Activated CD4-positive, alpha-beta T cell treated with anti-CD3 and anti-CD28 coated beads, Interleukin-2, amount 50 U/mL, for 1 hour (primary cell): ENCODE results near the gene SNHG17.
"Not testable (repeated sequence)": the region's sequence is repeated elsewhere in the genome, so short reads cannot be mapped to it uniquely, and the experiment has no call there.

Experiments used
- DNase-seq: peaks from one replicate; pipeline ENCODE4 v3.0.0-alpha.2; 2020

SNHG17 gene

GRCh38 chr20:38418509-38419204, 16.5 kb downstream of the SNHG17 start:
- no peak for DNase-seq

DNA sequence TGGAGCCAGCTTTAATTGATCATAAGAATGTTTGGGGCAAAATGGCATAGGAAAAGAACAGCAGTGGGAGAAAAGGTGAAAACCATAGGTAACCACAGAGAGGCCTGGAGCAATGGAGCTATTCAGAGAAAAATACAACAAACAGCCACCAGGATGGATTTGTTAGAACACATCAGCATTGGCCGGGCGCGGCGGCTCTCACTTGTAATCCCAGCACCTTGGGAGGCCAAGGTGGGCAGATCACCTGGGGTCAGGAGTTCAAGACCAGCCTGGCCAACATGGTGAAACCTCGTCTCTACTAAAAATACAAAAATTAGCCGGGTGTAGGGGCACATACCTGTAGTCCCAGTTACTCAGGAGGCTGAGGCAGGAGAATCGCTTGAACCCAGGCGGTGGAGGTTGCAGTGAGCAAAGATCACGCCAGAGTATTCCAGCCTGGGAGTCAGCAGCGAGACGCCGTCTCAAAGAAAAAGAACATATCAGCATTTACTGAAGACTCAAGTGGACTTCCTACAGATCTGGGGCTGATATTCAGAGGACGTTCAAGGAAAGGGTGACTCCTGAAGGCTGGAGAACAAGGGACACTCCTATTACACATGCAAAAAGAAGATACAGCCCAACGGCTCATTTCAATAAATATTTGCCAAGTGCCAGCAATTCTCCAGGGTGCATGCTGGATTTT, 20.2 kb downstream of the SNHG17 start:
- no peak for DNase-seq

GRCh38 chr20:38412877-38413577, 22.1 kb downstream of the SNHG17 start:
- no peak for DNase-seq

DNA sequence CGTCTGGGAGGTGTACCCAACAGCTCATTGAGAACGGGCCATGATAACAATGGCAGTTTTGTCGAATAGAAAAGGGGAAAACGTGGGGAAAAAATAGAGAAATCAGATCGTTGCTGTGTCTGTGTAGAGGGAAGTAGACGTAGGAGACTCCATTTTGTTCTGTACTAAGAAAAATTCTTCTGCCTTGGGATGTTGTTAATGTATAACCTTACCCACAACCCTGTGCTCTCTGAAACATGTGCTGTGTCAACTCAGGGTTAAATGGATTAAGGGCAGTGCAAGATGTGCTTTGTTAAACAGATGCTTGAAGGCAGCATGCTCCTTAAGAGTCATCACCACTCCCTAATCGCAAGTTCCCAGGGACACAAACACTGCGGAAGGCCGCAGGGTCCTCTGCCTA, 27.3 kb downstream of the SNHG17 start:
- not testable (repeated sequence) for DNase-seq

GRCh38 chr20:38407321-38407720, 27.8 kb downstream of the SNHG17 start:
- no peak for DNase-seq

DNA sequence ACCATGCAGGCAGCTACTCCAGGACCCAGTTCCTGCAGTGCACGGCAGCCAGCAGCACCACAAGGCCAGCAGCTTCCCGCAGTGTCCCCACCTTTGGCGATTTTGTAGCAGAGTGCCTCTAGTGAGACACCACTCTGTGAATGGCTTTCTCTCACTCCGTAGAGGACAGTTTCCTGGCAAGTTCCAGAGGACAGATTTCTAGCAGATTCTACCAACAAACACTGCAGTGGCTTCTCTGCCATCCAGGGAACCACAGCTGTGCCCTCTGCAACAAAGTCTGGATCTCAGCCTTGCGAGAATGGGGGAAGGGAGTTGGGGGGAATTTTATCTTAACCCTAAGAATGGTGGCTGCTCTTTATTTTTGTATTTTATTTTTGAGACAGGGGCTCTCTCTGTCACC, 28.7 kb downstream of the SNHG17 start:
- no peak for DNase-seq

DNA sequence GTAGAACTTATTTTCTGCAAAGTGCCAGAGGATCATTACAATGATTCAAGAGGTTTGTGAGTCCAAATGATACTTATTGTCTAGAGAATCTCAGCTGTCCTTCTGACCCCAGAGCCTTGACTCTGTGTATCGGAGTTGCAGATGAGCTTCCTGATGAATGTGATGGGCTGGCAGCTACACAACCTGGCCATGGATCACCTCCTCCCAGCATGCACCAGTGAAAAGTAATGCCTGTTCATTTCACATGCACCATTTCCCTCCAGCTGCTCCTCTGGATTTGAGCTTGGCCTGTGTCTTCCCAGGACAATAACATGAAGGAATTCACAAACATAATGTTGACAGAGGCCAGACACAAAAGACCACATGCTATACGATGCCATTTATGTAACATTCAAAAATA, 30.0 kb downstream of the SNHG17 start:
- no peak for DNase-seq

- no peak for DNase-seq
Measured at GRCh38 chr20:38404016-38404415, 31.1 kb downstream of the SNHG17 start.

DNA sequence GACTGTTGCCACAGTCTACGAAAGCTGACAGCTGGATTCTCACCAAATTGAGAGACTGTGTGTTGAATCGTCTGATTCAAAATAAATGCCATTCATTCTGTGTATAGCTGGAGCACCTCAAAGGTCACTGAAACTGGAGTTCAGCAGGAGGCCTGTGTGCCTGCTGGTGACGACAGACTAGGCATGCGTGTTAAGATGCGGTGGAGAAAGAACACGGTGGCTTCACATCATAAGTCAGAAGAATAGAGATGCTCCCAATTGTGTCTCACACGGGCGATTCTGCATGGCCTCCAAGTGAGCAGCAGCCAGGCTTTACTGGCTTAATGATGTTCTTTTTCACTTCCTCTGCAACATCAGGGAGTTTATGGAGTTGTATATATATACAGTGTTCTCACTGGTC, 32.3 kb downstream of the SNHG17 start:
- DNase-seq: no peak

GRCh38 chr20:38402089-38402488, 33.0 kb downstream of the SNHG17 start:
- no peak for DNase-seq

DNA sequence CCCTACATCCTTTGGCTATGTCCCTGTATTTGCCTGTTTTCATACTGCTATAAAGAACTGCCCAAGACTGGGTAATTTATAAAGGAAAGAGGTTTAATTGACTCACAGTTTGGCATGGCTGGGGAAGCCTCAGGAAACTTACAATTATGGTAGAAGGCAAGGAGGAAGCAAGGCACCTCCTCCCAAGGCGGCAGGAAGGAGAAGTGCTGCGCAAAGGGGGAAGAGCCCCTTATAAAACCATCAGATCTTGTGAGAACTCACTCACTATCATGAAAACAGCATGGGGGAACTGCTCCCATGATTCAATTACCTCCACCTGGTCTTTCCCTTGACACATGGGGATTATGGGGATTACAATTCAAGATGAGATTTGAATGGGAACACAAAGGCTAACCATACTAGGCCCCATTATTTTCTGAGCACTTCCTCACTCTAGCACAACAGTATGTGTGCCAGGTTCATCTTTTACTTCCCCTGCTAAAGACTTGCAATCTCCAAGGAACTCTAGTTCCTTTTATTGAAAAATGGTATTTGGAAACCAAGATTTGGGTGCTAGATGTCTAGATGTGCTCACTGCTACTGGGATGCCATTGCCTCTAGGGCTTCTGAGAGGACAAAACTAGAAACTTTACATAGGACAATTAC, 39.3 kb downstream of the SNHG17 start:
- DNase-seq: not testable (repeated sequence)

GRCh38 chr20:38395165-38395564, 40.0 kb downstream of the SNHG17 start:
- DNase-seq: no peak

DNA sequence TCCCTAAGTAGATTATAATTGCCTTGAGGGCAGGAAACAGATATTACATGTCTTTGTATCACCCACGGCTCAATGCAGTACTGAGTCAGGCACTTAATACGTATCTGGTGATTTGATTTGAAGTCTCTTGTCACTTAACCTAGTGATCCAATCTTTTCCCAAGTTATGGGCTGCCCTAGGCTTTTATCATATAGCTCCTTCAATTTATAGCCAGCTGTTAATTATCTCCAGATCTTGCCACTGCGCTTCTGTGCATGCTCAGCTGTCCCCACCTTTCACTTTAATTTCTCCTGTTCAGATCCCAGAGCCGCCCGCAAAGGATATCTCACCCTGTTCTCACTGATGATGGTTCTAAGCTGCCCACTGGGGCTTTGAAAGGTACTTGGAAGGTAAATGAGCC, 41.9 kb downstream of the SNHG17 start:
- DNase-seq: no peak

DNA sequence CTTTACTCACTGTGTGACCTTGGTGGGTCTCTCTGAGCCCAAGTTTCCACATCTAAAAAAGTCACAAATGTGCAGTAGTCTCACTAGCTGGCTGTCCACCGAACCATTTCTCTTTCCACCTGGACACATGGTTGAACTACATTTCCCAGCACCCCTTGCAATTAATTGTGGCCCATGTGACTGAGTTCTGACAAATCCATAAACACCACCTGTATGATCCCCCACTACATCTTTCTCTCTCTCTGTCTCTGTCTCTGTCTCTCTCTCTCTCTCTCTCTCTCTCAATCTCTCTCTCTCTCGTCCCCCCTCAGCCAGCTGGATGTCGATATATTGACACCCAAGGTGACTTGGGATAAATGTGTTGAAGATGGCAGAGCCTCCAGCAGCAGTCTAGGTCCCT, 42.8 kb downstream of the SNHG17 start:
- no peak for DNase-seq

DNA sequence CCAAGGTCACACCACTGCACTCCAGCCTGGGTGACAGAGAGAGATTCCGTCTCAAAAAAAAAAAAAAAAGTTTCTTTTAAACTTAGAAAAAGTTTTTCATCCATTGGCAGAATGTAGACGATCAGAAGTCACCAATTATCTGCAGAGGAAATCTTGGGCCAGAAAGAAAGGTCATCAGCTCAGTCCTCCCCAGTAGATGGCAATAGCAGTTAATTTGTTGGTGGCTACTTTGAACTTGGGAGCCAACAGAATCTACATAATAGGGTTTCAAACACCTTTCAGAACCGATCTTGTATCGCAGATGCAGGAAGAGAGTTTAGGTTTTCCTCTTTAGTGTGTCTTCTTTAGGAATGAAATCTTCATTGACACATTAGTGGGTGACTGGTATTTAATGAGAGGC, 47.2 kb downstream of the SNHG17 start:
- no peak for DNase-seq

- no peak for DNase-seq
Measured at GRCh38 chr20:38386851-38387250, 48.3 kb downstream of the SNHG17 start.

DNA sequence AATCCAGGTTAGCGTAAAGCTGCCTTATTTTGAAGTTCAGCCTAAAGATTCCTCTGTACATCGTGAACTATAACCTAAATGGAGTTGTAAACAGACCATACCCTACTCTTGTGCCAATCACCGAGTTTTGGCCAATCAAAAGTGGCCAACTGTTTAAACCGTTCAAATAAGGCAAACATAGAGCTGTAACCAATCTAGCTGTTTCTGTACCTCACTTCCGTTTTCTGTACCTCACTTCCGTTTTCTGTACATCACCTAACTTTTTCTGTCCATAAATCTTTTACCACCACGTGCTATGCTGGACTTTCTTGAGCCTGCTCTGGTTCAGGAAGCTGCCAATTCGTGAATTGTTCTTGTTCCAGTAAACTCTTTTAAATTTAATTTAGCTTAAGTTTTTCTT, 49.1 kb downstream of the SNHG17 start:
- no peak for DNase-seq

- no peak for DNase-seq
Measured at GRCh38 chr20:38383147-38383546, 52.0 kb downstream of the SNHG17 start.

DNA sequence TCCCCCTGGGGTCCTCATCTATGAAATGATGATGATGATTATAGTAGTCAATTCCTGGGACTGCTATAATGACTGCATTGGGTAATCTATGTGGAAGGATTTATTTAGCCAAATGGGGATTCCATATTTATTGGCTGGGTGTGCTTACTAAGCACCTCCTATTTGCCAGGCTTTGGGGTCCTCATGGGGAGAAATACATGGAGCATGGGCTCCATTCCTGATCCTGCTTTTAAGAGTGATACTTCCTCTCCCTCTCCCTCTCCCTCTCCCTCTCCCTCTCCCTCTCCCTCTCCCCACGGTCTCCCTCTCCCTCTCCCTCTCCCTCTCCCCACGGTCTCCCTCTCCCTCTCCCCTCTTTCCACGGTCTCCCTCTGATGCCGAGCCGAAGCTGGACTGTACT, 57.3 kb downstream of the SNHG17 start:
- not testable (repeated sequence) for DNase-seq

GRCh38 chr20:38377039-38377685, 58.0 kb downstream of the SNHG17 start:
- no peak for DNase-seq

- DNase-seq: no peak
Measured at GRCh38 chr20:38373898-38374297, 61.2 kb downstream of the SNHG17 start.

DNA sequence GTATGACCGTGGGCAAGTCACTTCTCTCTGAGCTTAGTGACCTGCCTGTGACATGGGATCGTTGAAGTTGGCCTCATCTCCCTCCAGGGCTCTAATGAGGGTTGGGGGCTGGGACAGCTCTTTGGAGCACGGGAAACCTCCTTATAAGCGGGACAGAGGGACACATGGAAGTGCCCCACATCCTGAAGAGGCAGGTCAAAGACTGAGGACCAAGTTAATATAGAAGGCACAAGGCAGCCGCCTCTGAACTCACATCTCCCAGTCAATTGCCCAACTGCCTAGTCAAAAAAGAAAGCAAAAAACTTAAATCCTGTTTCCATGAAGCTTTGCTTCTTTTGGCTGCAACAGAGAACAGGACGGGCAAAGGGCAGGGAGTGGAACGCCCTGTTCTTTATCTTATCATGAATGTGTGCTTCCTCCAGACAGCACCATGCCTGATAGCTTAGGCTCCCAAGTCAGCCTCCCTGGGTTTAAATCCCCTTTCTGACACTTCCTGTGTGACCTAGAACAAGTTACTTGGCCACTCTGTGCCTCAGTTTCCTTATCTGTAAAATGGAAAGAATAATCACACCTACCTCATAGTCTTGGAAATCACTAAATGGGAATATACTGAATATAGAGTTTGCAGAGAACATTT, 61.8 kb downstream of the SNHG17 start:
- DNase-seq: no peak

GRCh38 chr20:38372806-38373205, 62.3 kb downstream of the SNHG17 start:
- DNase-seq: no peak
